ENCODE results near the gene SRRM4.

SRRM4 gene

DNA sequence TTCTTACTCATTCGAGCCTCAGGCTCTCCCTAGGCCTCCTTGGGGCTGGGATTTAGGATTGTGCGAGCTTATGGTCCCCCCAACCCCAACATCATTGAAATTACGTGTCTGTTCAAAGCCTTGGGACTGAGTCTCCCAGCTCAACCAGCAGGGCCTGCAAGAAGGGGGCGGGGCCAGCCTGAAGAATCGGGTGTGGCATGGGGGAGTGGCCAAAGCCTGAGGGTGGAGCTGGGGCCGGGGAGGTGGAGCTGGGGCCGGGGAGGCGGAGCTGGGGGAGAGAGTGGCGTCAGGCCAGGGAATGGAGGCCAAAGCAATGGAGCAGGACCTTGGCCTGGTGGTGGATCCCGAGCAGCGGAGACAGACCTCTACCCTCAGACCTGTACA is 173.1 kb downstream of the SRRM4 start:
- Histone ChIP-seq H3K9me3 (ENCODE audit: control insufficient read depth, low read length) (no peaks in the 10 kb centered on the region), H3K27me3 (ENCODE audit: control insufficient read depth, insufficient read depth, low read length, poor library complexity, severe bottlenecking) (no peaks in the 10 kb centered on the region), H3K27ac (ENCODE audit: insufficient read depth, low read depth, low read length, poor library complexity, severe bottlenecking) (no peak overlapping the region), H3K36me3 (ENCODE audit: control insufficient read depth, insufficient read depth, low read length) (no peaks in the 10 kb centered on the region), H3K4me1 (ENCODE audit: control insufficient read depth, insufficient read depth, low read length) (no peaks in the 10 kb centered on the region), H3K4me3 (ENCODE audit: insufficient read depth, low read depth, low read length) (peak overlapping the region; percentile 38)
- WGBS, 2 experiments = 56 to 58% methylated on average over 11 of the region's 11 CpGs

DNA sequence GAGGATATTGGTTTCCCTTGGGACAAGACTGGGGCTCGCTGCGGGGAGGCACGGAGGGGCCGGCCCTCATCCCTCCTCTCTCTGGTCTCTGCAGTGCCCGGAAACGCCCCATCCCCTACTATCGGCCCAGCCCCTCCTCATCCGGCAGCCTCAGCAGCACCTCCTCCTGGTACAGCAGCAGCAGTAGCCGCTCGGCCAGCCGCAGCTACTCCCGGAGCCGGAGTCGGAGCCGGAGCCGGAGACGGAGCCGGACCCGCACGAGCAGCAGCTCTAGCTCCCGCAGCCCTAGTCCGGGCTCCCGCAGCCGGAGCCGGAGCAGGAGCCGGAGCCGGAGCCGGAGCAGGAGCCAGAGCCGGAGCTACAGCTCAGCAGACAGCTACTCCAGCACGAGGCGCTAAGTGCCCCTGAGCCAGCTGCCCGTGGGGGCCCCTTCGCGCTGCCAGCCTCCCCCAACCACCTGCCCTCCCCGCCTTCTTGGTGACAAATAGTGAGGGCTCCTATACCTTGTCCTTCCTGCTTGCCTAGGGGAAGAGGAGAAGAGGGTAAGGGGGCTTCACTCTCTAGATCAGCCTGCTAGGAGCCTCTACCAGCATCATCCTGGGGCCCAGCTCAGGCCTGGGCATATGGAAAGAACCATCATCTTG is 175.2 kb downstream of the SRRM4 start:
- Histone ChIP-seq H3K36me3 (ENCODE audit: control insufficient read depth, insufficient read depth, low read length) (no peaks in the 10 kb centered on the region), H3K9me3 (ENCODE audit: control insufficient read depth, low read length) (no peaks in the 10 kb centered on the region), H3K27me3 (ENCODE audit: control insufficient read depth, insufficient read depth, low read length, poor library complexity, severe bottlenecking) (no peaks in the 10 kb centered on the region), H3K4me1 (ENCODE audit: control insufficient read depth, insufficient read depth, low read length) (no peaks in the 10 kb centered on the region), H3K27ac (ENCODE audit: insufficient read depth, low read depth, low read length, poor library complexity, severe bottlenecking) (no peak overlapping the region), H3K4me3 (ENCODE audit: insufficient read depth, low read depth, low read length) (no peak overlapping the region)
- WGBS, 2 experiments = 80 to 86% methylated on average over 34 to 35 of the region's 35 CpGs

DNA sequence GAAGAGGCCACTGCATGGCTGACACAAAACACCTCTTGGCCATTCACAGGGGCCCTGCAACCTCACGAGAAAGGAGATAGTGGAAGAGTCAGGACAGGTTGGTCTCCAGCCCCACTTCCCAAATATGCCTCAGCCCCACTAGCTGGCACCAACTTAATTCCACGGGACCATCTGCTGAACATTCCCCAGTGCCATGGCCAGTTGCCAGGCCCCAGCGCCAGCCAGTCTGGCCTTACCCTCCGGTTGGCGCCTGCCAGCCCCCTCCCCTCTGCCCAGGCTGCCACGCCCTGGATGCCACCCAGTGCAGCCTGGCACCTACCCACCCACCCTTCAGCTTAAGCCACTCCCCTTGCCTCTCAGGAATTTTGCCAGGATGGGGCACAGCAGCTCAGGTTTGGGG is 176.2 kb downstream of the SRRM4 start:
- Histone ChIP-seq H3K27ac (ENCODE audit: insufficient read depth, low read depth, low read length, poor library complexity, severe bottlenecking) (no peak overlapping the region), H3K9me3 (ENCODE audit: control insufficient read depth, low read length) (no peaks in the 10 kb centered on the region), H3K27me3 (ENCODE audit: control insufficient read depth, insufficient read depth, low read length, poor library complexity, severe bottlenecking) (no peaks in the 10 kb centered on the region), H3K4me3 (ENCODE audit: insufficient read depth, low read depth, low read length) (no peak overlapping the region), H3K36me3 (ENCODE audit: control insufficient read depth, insufficient read depth, low read length) (no peaks in the 10 kb centered on the region), H3K4me1 (ENCODE audit: control insufficient read depth, insufficient read depth, low read length) (no peaks in the 10 kb centered on the region)
- 94 to 95% methylated on average over 6 of the region's 6 CpGs for WGBS, 2 experiments

GRCh38 chr12:119157978-119158377 is 176.6 kb downstream of the SRRM4 start:
- H3K27ac ChIP-seq (ENCODE audit: insufficient read depth, low read depth, low read length, poor library complexity, severe bottlenecking) = no peak overlapping the region
- no peaks in the 10 kb centered on the region for H3K4me1 ChIP-seq (ENCODE audit: control insufficient read depth, insufficient read depth, low read length)
- H3K36me3 ChIP-seq (ENCODE audit: control insufficient read depth, insufficient read depth, low read length) = no peaks in the 10 kb centered on the region
- H3K27me3 ChIP-seq (ENCODE audit: control insufficient read depth, insufficient read depth, low read length, poor library complexity, severe bottlenecking) = no peaks in the 10 kb centered on the region
- no peak overlapping the region for H3K4me3 ChIP-seq (ENCODE audit: insufficient read depth, low read depth, low read length)
- H3K9me3 ChIP-seq (ENCODE audit: control insufficient read depth, low read length) = no peaks in the 10 kb centered on the region
- WGBS, 2 experiments = 91 to 95% methylated on average over 5 to 7 of the region's 7 CpGs

DNA sequence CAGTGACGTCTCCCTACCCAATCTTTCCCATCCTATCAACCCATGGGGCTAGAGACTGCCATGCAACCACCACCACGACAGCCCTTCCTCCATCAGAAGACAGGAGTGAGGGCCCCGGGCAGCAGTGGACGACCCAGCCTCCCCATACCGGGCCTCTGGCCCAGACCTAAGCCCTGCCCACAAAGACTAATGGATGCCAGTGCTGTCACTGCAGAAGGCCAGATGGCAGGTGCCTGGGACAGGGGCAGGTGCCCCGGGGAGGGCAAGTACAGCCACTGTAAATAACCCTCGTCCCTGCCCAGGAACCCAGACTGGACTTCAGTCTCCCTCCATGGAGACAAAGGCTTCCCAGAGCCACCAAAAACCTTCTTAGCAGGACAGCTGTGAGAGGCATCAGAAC is 177.1 kb downstream of the SRRM4 start:
- 93 to 94% methylated on average over 7 of the region's 7 CpGs for WGBS, 2 experiments
- H3K27ac ChIP-seq (ENCODE audit: insufficient read depth, low read depth, low read length, poor library complexity, severe bottlenecking) = no peak overlapping the region
- H3K27me3 ChIP-seq (ENCODE audit: control insufficient read depth, insufficient read depth, low read length, poor library complexity, severe bottlenecking) = no peaks in the 10 kb centered on the region
- no peaks in the 10 kb centered on the region for H3K9me3 ChIP-seq (ENCODE audit: control insufficient read depth, low read length)
- no peak overlapping the region for H3K4me3 ChIP-seq (ENCODE audit: insufficient read depth, low read depth, low read length)
- H3K4me1 ChIP-seq (ENCODE audit: control insufficient read depth, insufficient read depth, low read length) = no peaks in the 10 kb centered on the region
- no peaks in the 10 kb centered on the region for H3K36me3 ChIP-seq (ENCODE audit: control insufficient read depth, insufficient read depth, low read length)

DNA sequence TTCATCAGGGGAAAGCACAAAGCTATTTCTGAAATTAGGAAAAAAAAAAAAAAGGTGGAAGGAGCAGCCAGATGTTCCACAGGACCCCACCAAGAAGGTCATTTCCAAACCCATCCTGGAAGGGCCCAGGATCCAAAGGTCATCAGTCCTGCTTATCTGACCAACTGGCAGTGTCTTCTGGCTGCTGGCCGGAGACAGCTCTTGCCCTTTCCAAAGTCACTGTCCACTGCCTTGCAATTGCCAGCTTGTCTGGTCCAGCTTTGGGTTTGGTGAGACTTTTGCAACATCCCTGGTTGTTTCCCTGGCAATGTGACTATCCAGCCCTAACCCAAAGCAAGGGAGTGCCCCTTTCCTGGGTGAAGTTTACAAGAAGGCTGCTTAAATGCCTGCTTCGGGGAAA is 178.5 kb downstream of the SRRM4 start:
- Histone ChIP-seq H3K27me3 (ENCODE audit: control insufficient read depth, insufficient read depth, low read length, poor library complexity, severe bottlenecking) (no peaks in the 10 kb centered on the region), H3K9me3 (ENCODE audit: control insufficient read depth, low read length) (no peaks in the 10 kb centered on the region), H3K27ac (ENCODE audit: insufficient read depth, low read depth, low read length, poor library complexity, severe bottlenecking) (no peak overlapping the region), H3K4me3 (ENCODE audit: insufficient read depth, low read depth, low read length) (no peak overlapping the region), H3K36me3 (ENCODE audit: control insufficient read depth, insufficient read depth, low read length) (no peaks in the 10 kb centered on the region), H3K4me1 (ENCODE audit: control insufficient read depth, insufficient read depth, low read length) (no peaks in the 10 kb centered on the region)
- WGBS, 2 experiments = 83 to 95% methylated on average over 2 of the region's 2 CpGs

GRCh38 chr12:119167902-119168301 is 186.6 kb downstream of the SRRM4 start:
- H3K27ac ChIP-seq (ENCODE audit: insufficient read depth, low read depth, low read length, poor library complexity, severe bottlenecking) = no peak overlapping the region
- no peaks in the 10 kb centered on the region for H3K9me3 ChIP-seq (ENCODE audit: control insufficient read depth, low read length)
- WGBS, 2 experiments = 93 to 96% methylated on average over 2 to 3 of the region's 3 CpGs
- H3K4me1 ChIP-seq (ENCODE audit: control insufficient read depth, insufficient read depth, low read length) = no peaks in the 10 kb centered on the region
- no peaks in the 10 kb centered on the region for H3K27me3 ChIP-seq (ENCODE audit: control insufficient read depth, insufficient read depth, low read length, poor library complexity, severe bottlenecking)
- H3K36me3 ChIP-seq (ENCODE audit: control insufficient read depth, insufficient read depth, low read length) = no peaks in the 10 kb centered on the region
- no peak overlapping the region for H3K4me3 ChIP-seq (ENCODE audit: insufficient read depth, low read depth, low read length)

GRCh38 chr12:119168721-119169120 is 187.4 kb downstream of the SRRM4 start:
- no peak overlapping the region for H3K4me3 ChIP-seq (ENCODE audit: insufficient read depth, low read depth, low read length)
- H3K4me1 ChIP-seq (ENCODE audit: control insufficient read depth, insufficient read depth, low read length) = no peaks in the 10 kb centered on the region
- H3K36me3 ChIP-seq (ENCODE audit: control insufficient read depth, insufficient read depth, low read length) = no peaks in the 10 kb centered on the region
- no peaks in the 10 kb centered on the region for H3K9me3 ChIP-seq (ENCODE audit: control insufficient read depth, low read length)
- H3K27me3 ChIP-seq (ENCODE audit: control insufficient read depth, insufficient read depth, low read length, poor library complexity, severe bottlenecking) = no peaks in the 10 kb centered on the region
- 91 to 98% methylated on average over 3 of the region's 3 CpGs for WGBS, 2 experiments
- H3K27ac ChIP-seq (ENCODE audit: insufficient read depth, low read depth, low read length, poor library complexity, severe bottlenecking) = no peak overlapping the region

- Histone ChIP-seq H3K27me3 (ENCODE audit: control insufficient read depth, insufficient read depth, low read length, poor library complexity, severe bottlenecking) (no peaks in the 10 kb centered on the region), H3K36me3 (ENCODE audit: control insufficient read depth, insufficient read depth, low read length) (no peaks in the 10 kb centered on the region), H3K9me3 (ENCODE audit: control insufficient read depth, low read length) (no peaks in the 10 kb centered on the region), H3K27ac (ENCODE audit: insufficient read depth, low read depth, low read length, poor library complexity, severe bottlenecking) (no peak overlapping the region), H3K4me1 (ENCODE audit: control insufficient read depth, insufficient read depth, low read length) (no peaks in the 10 kb centered on the region), H3K4me3 (ENCODE audit: insufficient read depth, low read depth, low read length) (no peak overlapping the region)
- 74 to 86% methylated on average over 2 of the region's 2 CpGs for WGBS, 2 experiments
Measured at GRCh38 chr12:119169150-119169549, 187.8 kb downstream of the SRRM4 start.

- Histone ChIP-seq H3K4me1 (ENCODE audit: control insufficient read depth, insufficient read depth, low read length) (peaks cover 5% of the 10 kb centered on the region), H3K27ac (ENCODE audit: insufficient read depth, low read depth, low read length, poor library complexity, severe bottlenecking) (no peak overlapping the region), H3K4me3 (ENCODE audit: insufficient read depth, low read depth, low read length) (no peak overlapping the region), H3K27me3 (ENCODE audit: control insufficient read depth, insufficient read depth, low read length, poor library complexity, severe bottlenecking) (no peaks in the 10 kb centered on the region), H3K9me3 (ENCODE audit: control insufficient read depth, low read length) (no peaks in the 10 kb centered on the region), H3K36me3 (ENCODE audit: control insufficient read depth, insufficient read depth, low read length) (no peaks in the 10 kb centered on the region)
- 92 to 93% methylated on average over 5 of the region's 5 CpGs for WGBS, 2 experiments
Measured at GRCh38 chr12:119171291-119171690, 189.9 kb downstream of the SRRM4 start.

Data from ectodermal cell (in vitro differentiated cells).